ENCODE results near the gene PPP4R3A.

PPP4R3A gene

DNA sequence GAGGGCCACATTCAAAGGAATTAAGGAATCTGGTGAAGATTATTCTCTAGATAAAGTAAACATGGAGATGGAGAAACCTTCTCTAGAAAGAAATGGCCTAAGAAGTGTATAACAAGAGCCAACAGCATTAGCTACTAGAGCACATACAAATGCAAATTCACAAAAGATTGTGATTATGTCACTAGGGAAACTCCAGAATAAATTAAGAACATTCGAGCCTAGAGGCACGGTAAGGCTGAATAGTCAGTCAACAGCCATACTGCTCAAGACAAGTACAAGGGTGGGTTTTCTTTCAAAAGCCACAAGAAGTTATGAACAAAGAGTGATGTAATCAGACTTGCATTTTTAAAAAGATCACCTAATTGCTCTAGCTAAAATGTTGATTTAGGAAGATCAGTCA, 25.4 kb downstream of the PPP4R3A start:
- H3K4me3 ChIP-seq (replicated peaks; ENCODE audit: low read depth, low read length): no peak overlapping the region
- no peak for DNase-seq (ENCODE audit: extremely low read depth, low read depth)
- TF ChIP-seq CTCF (IDR thresholded peaks at IDR 0.05; ENCODE audit: low read depth, low read length, missing control alignments): no peak

DNA sequence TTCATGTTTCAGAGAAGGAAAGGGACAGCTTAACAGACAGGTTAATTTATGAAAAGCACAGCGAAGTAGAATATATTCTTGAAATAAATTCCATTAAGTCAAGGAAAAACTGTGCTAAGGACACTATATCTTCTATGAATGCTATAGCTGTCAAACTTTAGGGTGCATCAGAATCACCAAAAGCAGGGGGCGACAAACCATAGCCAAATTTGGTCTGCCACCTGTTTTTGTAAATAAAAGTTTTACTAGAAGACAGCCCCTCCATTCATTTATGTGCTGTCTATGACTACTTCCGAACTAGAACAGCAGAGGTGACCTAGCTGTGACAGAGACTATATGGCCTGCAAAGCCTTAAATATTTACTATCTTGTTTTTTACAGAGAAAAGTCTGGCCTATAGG, 25.9 kb downstream of the PPP4R3A start:
- H3K4me3 ChIP-seq (replicated peaks; ENCODE audit: low read depth, low read length): no peak overlapping the region
- no peak for TF ChIP-seq CTCF (IDR thresholded peaks at IDR 0.05; ENCODE audit: low read depth, low read length, missing control alignments)
- DNase-seq (ENCODE audit: extremely low read depth, low read depth): no peak

- no peak for DNase-seq (ENCODE audit: extremely low read depth, low read depth)
- no peak for TF ChIP-seq CTCF (IDR thresholded peaks at IDR 0.05; ENCODE audit: low read depth, low read length, missing control alignments)
- no peak overlapping the region for H3K4me3 ChIP-seq (replicated peaks; ENCODE audit: low read depth, low read length)
These were observed 27.7 kb downstream of the PPP4R3A start for GRCh38 chr14:91482263-91483013.

- no peak for TF ChIP-seq CTCF (IDR thresholded peaks at IDR 0.05; ENCODE audit: low read depth, low read length, missing control alignments)
- H3K4me3 ChIP-seq (replicated peaks; ENCODE audit: low read depth, low read length): no peak overlapping the region
- no peak for DNase-seq (ENCODE audit: extremely low read depth, low read depth)
These were observed 32.7 kb downstream of the PPP4R3A start for GRCh38 chr14:91477388-91477787.

- H3K4me3 ChIP-seq (replicated peaks; ENCODE audit: low read depth, low read length): no peak overlapping the region
- no peak for DNase-seq (ENCODE audit: extremely low read depth, low read depth)
- no peak for TF ChIP-seq CTCF (IDR thresholded peaks at IDR 0.05; ENCODE audit: low read depth, low read length, missing control alignments)
These were observed 37.1 kb downstream of the PPP4R3A start for GRCh38 chr14:91473046-91473445.

DNA sequence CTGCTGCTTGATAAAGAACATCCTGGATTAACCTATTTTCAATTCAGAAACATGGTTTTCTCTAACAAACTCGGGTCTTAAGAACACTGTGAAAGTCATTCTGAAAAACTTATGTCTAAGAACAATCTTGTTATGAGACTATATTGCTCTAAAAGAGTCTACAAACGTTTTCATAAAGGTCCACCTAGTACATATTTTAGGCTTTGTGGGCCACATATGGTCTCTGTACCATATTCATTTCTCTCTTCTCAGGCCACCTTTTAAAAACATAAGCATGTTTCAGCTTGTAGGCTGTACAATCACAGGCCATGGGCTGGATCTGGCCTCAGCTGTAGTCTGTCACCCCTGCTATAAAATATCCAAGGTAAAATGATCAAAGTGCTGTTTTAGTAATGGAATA, 39.9 kb downstream of the PPP4R3A start:
- TF ChIP-seq CTCF (IDR thresholded peaks at IDR 0.05; ENCODE audit: low read depth, low read length, missing control alignments): no peak
- no peak overlapping the region for H3K4me3 ChIP-seq (replicated peaks; ENCODE audit: low read depth, low read length)
- DNase-seq (ENCODE audit: extremely low read depth, low read depth): no peak

GRCh38 chr14:91466192-91466591, 43.9 kb downstream of the PPP4R3A start:
- no peak for DNase-seq (ENCODE audit: extremely low read depth, low read depth)
- TF ChIP-seq CTCF (IDR thresholded peaks at IDR 0.05; ENCODE audit: low read depth, low read length, missing control alignments): no peak

More at GRCh38 chr14:91466192-91466591, 43.9 kb downstream of the PPP4R3A start:
- H3K4me3 ChIP-seq (replicated peaks; ENCODE audit: low read depth, low read length): no peak overlapping the region

Measured in HFF-Myc (cell line).